Measurements from ENCODE around the gene THRSP. TPM values are rescaled to one million over a fixed set of nuclear protein-coding genes. Genes with fewer than 3 reads are reported as not detected.

The THRSP gene
- total and polyA plus RNA-seq, 2 of the 8 experiments (the other 6 are each of a cell fraction or from before 2014, with no cell fraction given): 0.11 TPM; not detected in 1

GRCh38 chr11:78094250-78094649, 30.6 kb downstream of the THRSP start:
- no peak overlapping the region for H2BK12ac ChIP-seq (ENCODE audit: low read depth, low read length)
- H2BK120ac ChIP-seq (replicated peaks; ENCODE audit: low read depth, low read length): no peak overlapping the region
- H3K4ac ChIP-seq (replicated peaks; ENCODE audit: insufficient read length, low read depth, low read length): no peak overlapping the region
- no peak overlapping the region for H3K27ac ChIP-seq (ENCODE audit: low read depth, low read length)
- FAIRE-seq (no peak), DNase-seq (ENCODE audit: low read depth in 1 of 2, low spot score in 2 of 2) (no peak)
- H3K14ac ChIP-seq (ENCODE audit: insufficient read length): no peak overlapping the region
- H3K56ac ChIP-seq (replicated peaks; ENCODE audit: insufficient read length, low read depth, low read length): no peak overlapping the region
- H4K8ac ChIP-seq (ENCODE audit: extremely low read depth, insufficient read depth, low read length): no peak overlapping the region
- H2BK5ac ChIP-seq (ENCODE audit: low read depth, low read length): no peak overlapping the region
- ChIA-PET CTCF (ENCODE audit: partially characterized antibody) (interaction anchor here (1.3 kb wide), 1 partner anchor 10 kb away, joined by 4 read pairs; no protein-coding TSS in a partner anchor), POLR2A (ENCODE audit: partially characterized antibody) (interaction anchor here (0.7 to 2.2 kb wide), 3 partner anchors 9 to 16 kb away, joined by 3 to 7 read pairs (median 5); partner anchors contain the start of gene NDUFC2)
- H3K4me2 ChIP-seq (ENCODE audit: insufficient read depth in 1 of 2, low read depth in 2 of 2, low read length in 2 of 2): no peak overlapping the region
- H3K36me3 ChIP-seq (ENCODE audit: control insufficient read depth in 2 of 4, insufficient read depth in 4 of 4, low read length in 3 of 4): peaks cover 0 to 8% (median 3%) of the 10 kb centered on the region in 4 experiments; a peak in 6 of 8 replicates
- H3K4me3 ChIP-seq (ENCODE audit: extremely low read depth in 1 of 4, insufficient read depth in 2 of 4, low read depth in 3 of 4, low read length in 4 of 4): no peak overlapping the region
- H3K23ac ChIP-seq (ENCODE audit: insufficient read length): no peak overlapping the region
- no peaks in the 10 kb centered on the region for H3K23me2 ChIP-seq (ENCODE audit: low read depth, low read length)
- no peaks in the 10 kb centered on the region for H3K27me3 ChIP-seq (replicated peaks in 1 of 4; ENCODE audit: control insufficient read depth in 3 of 4, extremely low read depth in 1 of 4, insufficient read depth in 3 of 4, low read length in 3 of 4)
- H4K91ac ChIP-seq (replicated peaks; ENCODE audit: insufficient read length, low read length): no peak overlapping the region
- no peaks in the 10 kb centered on the region for H4K20me1 ChIP-seq (replicated peaks in 1 of 2; ENCODE audit: control insufficient read depth in 1 of 2, insufficient read depth in 2 of 2, low read length in 2 of 2)
- H3K79me2 ChIP-seq (ENCODE audit: control insufficient read depth in 1 of 2, insufficient read depth in 2 of 2, low read length in 2 of 2): no peaks in the 10 kb centered on the region
- TF ChIP-seq KDM1A (IDR thresholded peaks at IDR 0.05; ENCODE audit: borderline replicate concordance, low read length) (no peak), NANOG (IDR thresholded peaks at IDR 0.05; ENCODE audit: insufficient read depth, low read depth, low read length, poor library complexity, severe bottlenecking) (no peak), TCF12 (IDR thresholded peaks at IDR 0.05; ENCODE audit: low read depth, low read length) (no peak), E2F6 (IDR thresholded peaks at IDR 0.05) (no peak), FOSL1 (IDR thresholded peaks at IDR 0.05; ENCODE audit: insufficient read depth, low read depth, low read length) (no peak), MAX (IDR thresholded peaks at IDR 0.05) (no peak), SIN3A (conservative IDR thresholded peaks at IDR 0.05 in 1 of 2, IDR thresholded peaks at IDR 0.05 in 1 of 2; ENCODE audit: low read depth in 1 of 2, low read length in 2 of 2) (no peak), SP4 (IDR thresholded peaks at IDR 0.05; ENCODE audit: low read length) (no peak)
- no peaks in the 10 kb centered on the region for H3K9me3 ChIP-seq (ENCODE audit: insufficient read depth in 2 of 2, low read depth in 1 of 2, low read length in 1 of 2)
- 100% methylated on average over 2 of the region's 2 CpGs; no CpG with 5 or more reads in 1 of the 2 experiments for WGBS, 2 experiments (ENCODE audit: extremely low coverage in 1 of 2, insufficient coverage in 1 of 2, insufficient read length in 1 of 2, insufficient replicate concordance in 2 of 2, low coverage in 1 of 2, low lambda C conversion rate in 2 of 2, missing lambda C conversion rate in 1 of 2)
- H3K4me1 ChIP-seq (replicated peaks in 1 of 4; ENCODE audit: control insufficient read depth in 3 of 4, insufficient read depth in 4 of 4, low read length in 3 of 4): no peaks in the 10 kb centered on the region
- no peak overlapping the region for H2AFZ ChIP-seq (ENCODE audit: low read length)
- no peak overlapping the region for H3K9ac ChIP-seq (replicated peaks in 1 of 4; ENCODE audit: extremely low read depth in 1 of 4, low read depth in 3 of 4, low read length in 3 of 4)
- no peak overlapping the region for H2BK20ac ChIP-seq (ENCODE audit: low read length)
- H4K5ac ChIP-seq (ENCODE audit: insufficient read length, low read depth, low read length): no peak overlapping the region
- no peak overlapping the region for H2AK5ac ChIP-seq (ENCODE audit: low read depth, low read length)
- H3K79me1 ChIP-seq (ENCODE audit: low read depth, low read length): no peaks in the 10 kb centered on the region
- no peak overlapping the region for H3K18ac ChIP-seq (ENCODE audit: extremely low read depth, low read length)
- no peak overlapping the region for H2BK15ac ChIP-seq (ENCODE audit: low read length)
